Activated CD4-positive, CD25-positive, alpha-beta regulatory T cell treated with anti-CD3 and anti-CD28 coated beads, Interleukin-2, amount 50 U/mL, for 16 hours (primary cell): Measurements from ENCODE around the gene BCAT1.
"Not testable (repeated sequence)": the region's sequence is repeated elsewhere in the genome, so short reads cannot be mapped to it uniquely, and the experiment has no call there.

Source experiments
- DNase-seq: peaks from one replicate; pipeline ENCODE4 v3.0.0-alpha.2; 2020; ENCODE audit warnings: low read depth, low spot score

The BCAT1 gene

GRCh38 chr12:24956351-24956750 is 7.5 kb upstream of the BCAT1 start:
- not testable (repeated sequence) for DNase-seq

GRCh38 chr12:24955853-24956252 is 7.0 kb upstream of the BCAT1 start:
- DNase-seq = no peak

- DNase-seq = no peak
These were observed 6.5 kb upstream of the BCAT1 start for GRCh38 chr12:24955389-24955788.

- no peak for DNase-seq
These were observed 5.4 kb upstream of the BCAT1 start for GRCh38 chr12:24954261-24954660.

- DNase-seq = no peak
These were observed 3.5 kb upstream of the BCAT1 start for GRCh38 chr12:24952389-24952788.

GRCh38 chr12:24950231-24950834 is 1.4 kb upstream of the BCAT1 start:
- DNase-seq = no peak

GRCh38 chr12:24948420-24948756 is 513 bp downstream of the BCAT1 start:
- no peak for DNase-seq

GRCh38 chr12:24947541-24948419 is 1.1 kb downstream of the BCAT1 start:
- DNase-seq = no peak

GRCh38 chr12:24945845-24946244 is 3.1 kb downstream of the BCAT1 start:
- DNase-seq = no peak

- DNase-seq = no peak
These were observed 3.9 kb downstream of the BCAT1 start for GRCh38 chr12:24945039-24945438.

- DNase-seq = no peak
These were observed 4.3 kb downstream of the BCAT1 start for GRCh38 chr12:24944601-24944975.

GRCh38 chr12:24943947-24944600 is 4.8 kb downstream of the BCAT1 start:
- no peak for DNase-seq

- DNase-seq = no peak
These were observed 8.7 kb downstream of the BCAT1 start for GRCh38 chr12:24940157-24940556.

- DNase-seq = not testable (repeated sequence)
These were observed 9.3 kb downstream of the BCAT1 start for GRCh38 chr12:24939551-24939950.

- DNase-seq = no peak
These were observed 10.6 kb downstream of the BCAT1 start for GRCh38 chr12:24938341-24938740.

GRCh38 chr12:24937553-24938244 is 11.2 kb downstream of the BCAT1 start:
- no peak for DNase-seq

- DNase-seq = no peak
These were observed 15.1 kb downstream of the BCAT1 start for GRCh38 chr12:24933694-24934407.

- no peak for DNase-seq
These were observed 17.1 kb downstream of the BCAT1 start for GRCh38 chr12:24931666-24932405.

GRCh38 chr12:24929953-24930352 is 18.9 kb downstream of the BCAT1 start:
- DNase-seq = no peak

- not testable (repeated sequence) for DNase-seq
These were observed 20.2 kb downstream of the BCAT1 start for GRCh38 chr12:24928533-24929306.
